GM10248 (cell line): ENCODE measurements around the gene ABCD4.

Experiments used
- CTCF ChIA-PET: fragments of 300-600 bp; sonication (Branson Sonifier 250); formaldehyde crosslinking; extraction: SDS; loops from one replicate; lab custom pipeline; 2021; ENCODE audit warnings: antibody characterized with exemption; lab: Yijun Ruan, JAX
- POLR2A ChIA-PET: fragments of 350-650 bp; sonication (Branson Sonifier 250); formaldehyde crosslinking; extraction: SDS; loops from one replicate; lab custom pipeline; 2020; ENCODE audit warnings: antibody characterized with exemption; lab: Yijun Ruan, JAX
- DNase-seq: peaks from one replicate; pipeline ENCODE4 v3.0.0; 2012; ENCODE audit errors: extremely low spot score
- TF ChIP-seq, protein P1 (sequence below): IDR thresholded peaks from 2 replicates; pipeline ENCODE4 v1.5.1; 2012; ENCODE audit warnings: mild to moderate bottlenecking, low read depth; ENCODE audit errors: extremely low read depth, missing control alignments, control extremely low read depth

ABCD4 gene

DNA sequence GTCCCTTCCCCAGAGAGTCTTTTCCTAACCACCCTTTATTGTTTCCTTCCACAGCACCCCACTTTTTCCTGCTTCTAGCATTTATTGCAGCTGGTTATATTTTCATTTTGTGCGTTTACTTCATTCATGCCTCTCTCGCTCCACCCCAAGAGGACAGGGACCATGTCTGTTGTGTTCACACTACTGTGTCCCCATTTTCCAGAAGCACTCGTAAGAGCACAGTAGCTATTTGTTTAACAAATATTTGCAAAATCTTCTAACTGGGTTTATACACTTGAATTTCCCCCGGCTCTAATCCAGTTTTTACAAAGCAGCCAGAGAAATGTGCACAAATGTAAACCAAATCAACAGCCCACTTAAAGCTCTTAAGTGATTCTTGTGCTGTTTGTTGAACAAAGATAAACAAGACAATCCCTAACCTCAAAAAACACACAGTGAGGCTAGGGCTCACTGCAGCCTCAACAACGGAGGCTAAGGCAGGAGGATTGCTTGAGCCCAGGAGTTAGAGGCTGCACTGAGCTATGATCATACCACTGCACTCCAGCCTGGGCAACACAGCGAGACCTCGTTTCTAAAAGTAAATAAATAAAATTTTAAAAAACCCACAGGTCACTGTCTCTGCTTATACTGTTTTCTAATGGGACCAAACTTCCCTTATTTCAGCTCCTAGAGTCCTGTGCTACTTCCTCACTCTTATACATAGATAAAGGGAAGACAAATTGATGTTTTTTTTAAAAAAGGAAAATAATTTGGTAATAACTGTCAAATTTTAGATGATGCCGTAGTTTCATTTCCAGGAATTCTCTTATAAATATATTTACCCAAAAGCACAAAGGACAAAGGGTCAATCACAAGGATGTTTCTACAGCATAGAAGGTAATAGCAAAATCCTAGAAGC, 6.6 kb upstream of the ABCD4 start:
- ChIA-PET CTCF (interaction anchor here (1.5 kb wide), 1 partner anchor 16 kb away, joined by 5 read pairs; no protein-coding TSS in a partner anchor), POLR2A (no interaction called here)
- DNase-seq, result no peak
- TF ChIP-seq, protein P1, sequence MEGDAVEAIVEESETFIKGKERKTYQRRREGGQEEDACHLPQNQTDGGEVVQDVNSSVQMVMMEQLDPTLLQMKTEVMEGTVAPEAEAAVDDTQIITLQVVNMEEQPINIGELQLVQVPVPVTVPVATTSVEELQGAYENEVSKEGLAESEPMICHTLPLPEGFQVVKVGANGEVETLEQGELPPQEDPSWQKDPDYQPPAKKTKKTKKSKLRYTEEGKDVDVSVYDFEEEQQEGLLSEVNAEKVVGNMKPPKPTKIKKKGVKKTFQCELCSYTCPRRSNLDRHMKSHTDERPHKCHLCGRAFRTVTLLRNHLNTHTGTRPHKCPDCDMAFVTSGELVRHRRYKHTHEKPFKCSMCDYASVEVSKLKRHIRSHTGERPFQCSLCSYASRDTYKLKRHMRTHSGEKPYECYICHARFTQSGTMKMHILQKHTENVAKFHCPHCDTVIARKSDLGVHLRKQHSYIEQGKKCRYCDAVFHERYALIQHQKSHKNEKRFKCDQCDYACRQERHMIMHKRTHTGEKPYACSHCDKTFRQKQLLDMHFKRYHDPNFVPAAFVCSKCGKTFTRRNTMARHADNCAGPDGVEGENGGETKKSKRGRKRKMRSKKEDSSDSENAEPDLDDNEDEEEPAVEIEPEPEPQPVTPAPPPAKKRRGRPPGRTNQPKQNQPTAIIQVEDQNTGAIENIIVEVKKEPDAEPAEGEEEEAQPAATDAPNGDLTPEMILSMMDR, result no peak

DNA sequence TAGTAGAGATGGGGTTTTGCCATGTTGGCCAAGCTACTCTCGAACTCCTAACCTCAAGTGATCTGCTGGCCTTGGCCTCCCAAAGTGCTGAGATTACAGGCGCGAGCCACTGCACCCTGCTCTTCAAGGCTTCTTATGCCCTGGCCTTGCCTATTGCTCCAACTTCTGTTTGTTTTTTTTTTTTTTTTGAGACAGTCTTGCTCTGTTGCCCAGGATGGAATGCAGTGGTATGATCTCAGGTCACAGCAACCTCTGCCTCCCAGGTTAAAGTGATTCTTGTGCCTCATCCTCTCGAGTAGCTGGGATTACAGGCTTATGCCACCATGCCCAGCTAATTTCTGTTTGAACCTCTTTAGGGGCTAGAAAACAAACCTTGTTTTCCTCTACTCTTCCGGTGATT, 6.0 kb upstream of the ABCD4 start:
- DNase-seq, result no peak
- POLR2A ChIA-PET, result no interaction called here
- TF ChIP-seq, protein P1, result no peak
- CTCF ChIA-PET, result interaction anchor here (1.5 to 3.1 kb wide), 2 partner anchors 11 to 17 kb away, joined by 5 to 8 read pairs; no protein-coding TSS in a partner anchor

DNA sequence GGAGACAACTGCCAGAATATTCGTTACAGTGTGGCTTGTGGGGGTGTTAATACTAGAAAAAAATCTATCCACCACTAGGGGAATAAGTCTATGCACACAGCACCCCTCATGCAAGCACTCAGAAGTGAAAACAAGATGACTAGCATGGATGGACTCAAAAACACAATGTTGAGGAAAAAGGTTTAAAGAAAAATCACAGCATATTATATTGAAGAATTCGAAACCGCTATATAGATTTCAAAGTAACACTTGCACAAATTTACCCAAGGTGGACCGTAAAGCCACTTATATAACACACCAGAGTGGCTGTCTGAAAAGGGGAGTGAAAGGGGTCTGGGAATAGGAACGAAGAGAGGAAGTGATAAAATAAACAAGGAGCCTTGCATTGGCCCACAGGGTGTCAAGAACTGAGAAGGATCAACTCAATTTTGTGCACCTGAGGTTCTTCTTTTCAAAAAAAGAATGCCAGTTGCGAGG, 544 bp downstream of the ABCD4 start:
- ChIA-PET POLR2A (no interaction called here), CTCF (interaction anchor here (0.6 to 4.1 kb wide), 8 partner anchors 9 to 550 kb away, joined by 3 to 26 read pairs (median 4); no protein-coding TSS in a partner anchor)
- TF ChIP-seq, protein P1, result peak; percentile 35
- DNase-seq, result peak; percentile 69

DNA sequence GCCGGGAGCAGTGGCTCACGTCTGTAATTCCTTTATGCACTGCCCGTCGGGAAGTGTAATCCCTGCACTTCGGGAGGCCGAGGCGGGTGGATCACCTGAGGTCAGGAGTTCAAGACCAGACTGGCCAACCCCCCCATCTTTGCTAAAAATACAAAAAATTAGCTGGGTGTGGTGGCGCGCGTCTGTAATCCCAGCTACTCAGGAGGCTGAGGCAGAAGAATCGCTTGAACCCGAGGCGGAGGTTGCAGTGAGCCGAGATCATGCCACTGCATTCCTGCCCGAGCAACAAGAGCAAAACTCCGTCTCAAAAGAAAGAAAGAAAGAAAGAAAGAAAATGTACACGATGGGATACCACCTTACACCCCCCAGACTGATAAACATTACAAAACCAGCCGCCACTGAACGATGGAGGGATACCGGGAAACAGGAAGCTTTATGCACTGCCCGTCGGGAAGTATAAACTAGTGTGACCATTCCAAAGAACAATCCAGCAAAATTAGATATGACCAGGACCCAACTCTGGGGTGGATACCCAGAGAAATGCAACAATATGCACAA, 1.1 kb downstream of the ABCD4 start:
- ChIA-PET CTCF (interaction anchor here (1.9 to 4.1 kb wide), 4 partner anchors 9 to 48 kb away, joined by 5 to 26 read pairs (median 9); no protein-coding TSS in a partner anchor), POLR2A (interaction anchor here (0.6 kb wide), 1 partner anchor 81 kb away, joined by 5 read pairs; no protein-coding TSS in a partner anchor)
- TF ChIP-seq, protein P1, result no peak
- no peak for DNase-seq

DNA sequence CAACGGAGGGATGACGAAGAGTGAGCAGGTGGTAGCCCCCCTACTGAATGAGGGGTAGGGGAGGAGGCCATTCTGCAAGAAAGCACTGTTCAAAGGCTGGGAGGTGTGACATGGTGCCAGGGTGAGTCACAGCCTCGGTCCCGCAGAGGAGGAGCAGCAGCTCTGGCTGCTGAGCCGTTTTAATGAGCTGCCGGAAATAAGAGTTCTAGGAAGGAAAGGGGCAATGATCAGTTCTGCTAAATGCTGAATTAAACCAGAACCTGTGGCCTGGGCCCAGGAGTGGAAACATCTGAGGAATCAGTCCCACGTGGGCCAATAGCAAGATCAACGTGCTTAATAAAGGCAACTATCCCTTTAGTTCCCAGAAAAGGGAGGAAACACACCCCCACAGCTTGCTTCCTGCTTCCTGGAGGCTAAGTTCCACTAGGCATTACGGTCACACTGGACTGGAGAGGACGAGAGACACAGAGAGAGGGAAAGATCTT, 3.6 kb downstream of the ABCD4 start:
- TF ChIP-seq, protein P1, result no peak
- no peak for DNase-seq
- ChIA-PET POLR2A (no interaction called here), CTCF (interaction anchor here (1.2 to 2.7 kb wide), 3 partner anchors 8 to 16 kb away, joined by 3 to 8 read pairs (median 3); no protein-coding TSS in a partner anchor)

DNA sequence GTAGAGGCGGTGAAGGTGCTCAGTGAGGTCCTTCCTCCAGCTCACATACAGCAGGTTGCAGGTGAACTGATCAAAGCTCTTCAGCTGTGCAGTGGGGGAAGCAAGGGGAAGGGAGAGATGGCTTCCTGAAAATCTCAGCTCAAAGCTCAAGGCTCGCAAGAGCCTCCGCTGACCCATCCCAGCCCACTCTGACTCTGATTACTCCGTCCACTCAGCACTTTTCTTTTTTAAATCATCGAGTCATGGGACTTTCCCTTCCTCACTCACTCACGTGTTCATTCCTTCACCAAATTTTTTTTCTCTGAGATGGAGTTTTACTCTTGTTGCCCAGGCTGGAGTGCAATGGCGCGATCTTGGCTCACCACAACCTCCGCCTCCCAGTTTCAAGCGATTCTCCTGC, 4.7 kb downstream of the ABCD4 start:
- DNase-seq, result no peak
- TF ChIP-seq, protein P1, result no peak
- ChIA-PET POLR2A (no interaction called here), CTCF (interaction anchor here (1.2 to 2.7 kb wide), 8 partner anchors 9 to 186 kb away, joined by 3 to 8 read pairs (median 4); no protein-coding TSS in a partner anchor)
